Renal pelvis (tissue), 4 donors: ENCODE results near the gene F9. TPM values are rescaled to one million over a fixed set of nuclear protein-coding genes. Genes with fewer than 3 reads are reported as not detected.

Source experiments
- DNase-seq: peaks from one replicate; pipeline ENCODE4 v3.0.0-alpha.2; 2013
- polyA plus RNA-seq, 3 donors: library from polyadenylated mRNA; unstranded; fragments of 120-200 nt; gene quantifications; one replicate each; pipeline ENCODE4 v1.2.1, GENCODE V29; 2013; ENCODE audit not compliant: insufficient read length in 3 of 3

Gene F9
- polyA plus RNA-seq, 3 donors = not detected

- no peak for DNase-seq
Measured at GRCh38 chrX:139596068-139596467, 65.5 kb downstream of the F9 start.

GRCh38 chrX:139600105-139600504, 69.6 kb downstream of the F9 start:
- no peak for DNase-seq

Other genes starting within 250 kb of the F9 start
- 1 to 10 TPM in 1 of 3 donors, under 1 TPM in 2; 0.83 to 1.0 (median 0.99) TPM for gene MCF2, start 177.4 kb downstream of the F9 start, polyA plus RNA-seq